OCI-LY1 (cell line): ENCODE measurements around the gene CARD11.

Source experiments
- EZH2 ChIP-seq: fragments of 200-600 bp; sonication (generic), shearing (Covaris generic); IDR thresholded peaks from 2 replicates; pipeline ENCODE4 v1.8.0; 2017; ENCODE audit warnings: borderline replicate concordance, mixed run types, mild to moderate bottlenecking, antibody characterized with exemption, low read length, moderate library complexity, mixed read lengths
- TF ChIP-seq, protein P1 (sequence below): fragments of 200-600 bp; sonication (generic), shearing (Covaris generic); IDR thresholded peaks from 2 replicates; pipeline ENCODE4 v1.5.1; 2017; ENCODE audit warnings: mild to moderate bottlenecking, antibody characterized with exemption, low read length, moderate library complexity, mixed read lengths

DNA sequence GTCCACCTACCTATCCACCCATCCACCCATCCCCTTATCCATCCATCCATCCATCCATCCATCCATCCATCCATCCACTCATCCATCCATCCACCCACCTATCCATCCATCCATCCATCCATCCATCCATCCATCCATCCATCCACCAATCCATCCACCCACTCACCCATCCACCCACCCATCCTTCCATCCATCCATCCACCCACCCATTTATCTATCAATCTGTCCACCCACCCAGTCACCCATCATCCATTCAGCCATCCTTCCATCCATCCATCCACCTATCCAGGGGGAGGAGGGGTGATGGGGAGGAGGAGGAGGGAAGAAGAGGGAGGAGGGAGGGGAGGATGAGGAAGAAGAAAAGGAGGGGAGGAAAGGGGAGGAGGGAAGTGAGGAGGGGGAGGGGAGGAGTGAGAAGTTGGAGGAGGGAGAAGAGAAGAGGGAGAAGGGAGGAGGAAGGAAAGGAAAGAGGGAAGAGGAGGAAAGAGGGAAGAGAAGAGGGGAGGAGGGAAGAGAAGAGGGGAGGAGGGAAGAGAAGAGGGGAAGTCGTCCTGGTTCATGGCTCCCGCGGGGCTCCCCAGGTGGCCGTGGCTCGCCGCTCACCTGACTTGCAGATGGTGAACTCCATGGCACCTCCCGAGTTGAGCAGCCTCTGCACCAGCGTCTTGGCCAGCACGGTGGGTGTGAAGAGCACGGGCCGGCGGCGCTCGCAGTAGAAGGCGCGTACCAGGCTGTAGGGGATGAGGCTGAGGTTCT lies 130.8 kb downstream of the CARD11 start:
- TF ChIP-seq, protein P1, sequence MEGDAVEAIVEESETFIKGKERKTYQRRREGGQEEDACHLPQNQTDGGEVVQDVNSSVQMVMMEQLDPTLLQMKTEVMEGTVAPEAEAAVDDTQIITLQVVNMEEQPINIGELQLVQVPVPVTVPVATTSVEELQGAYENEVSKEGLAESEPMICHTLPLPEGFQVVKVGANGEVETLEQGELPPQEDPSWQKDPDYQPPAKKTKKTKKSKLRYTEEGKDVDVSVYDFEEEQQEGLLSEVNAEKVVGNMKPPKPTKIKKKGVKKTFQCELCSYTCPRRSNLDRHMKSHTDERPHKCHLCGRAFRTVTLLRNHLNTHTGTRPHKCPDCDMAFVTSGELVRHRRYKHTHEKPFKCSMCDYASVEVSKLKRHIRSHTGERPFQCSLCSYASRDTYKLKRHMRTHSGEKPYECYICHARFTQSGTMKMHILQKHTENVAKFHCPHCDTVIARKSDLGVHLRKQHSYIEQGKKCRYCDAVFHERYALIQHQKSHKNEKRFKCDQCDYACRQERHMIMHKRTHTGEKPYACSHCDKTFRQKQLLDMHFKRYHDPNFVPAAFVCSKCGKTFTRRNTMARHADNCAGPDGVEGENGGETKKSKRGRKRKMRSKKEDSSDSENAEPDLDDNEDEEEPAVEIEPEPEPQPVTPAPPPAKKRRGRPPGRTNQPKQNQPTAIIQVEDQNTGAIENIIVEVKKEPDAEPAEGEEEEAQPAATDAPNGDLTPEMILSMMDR, result no peak
- TF ChIP-seq EZH2, result no peak
